ENCODE measurements around the gene HOXD4.
A peak's percentile ranks its signal among the peaks of the same experiment; 100 is the strongest.

HOXD4 gene

GRCh38 chr2:176139661-176140512 lies 11.5 kb upstream of the HOXD4 start:
- no peak for DNase-seq (ENCODE audit: low read depth)

- DNase-seq (ENCODE audit: low read depth): peak; percentile 25
These were observed 10.6 kb upstream of the HOXD4 start for GRCh38 chr2:176140513-176141317.

GRCh38 chr2:176142281-176142680 lies 9.1 kb upstream of the HOXD4 start:
- DNase-seq (ENCODE audit: low read depth): no peak

DNA sequence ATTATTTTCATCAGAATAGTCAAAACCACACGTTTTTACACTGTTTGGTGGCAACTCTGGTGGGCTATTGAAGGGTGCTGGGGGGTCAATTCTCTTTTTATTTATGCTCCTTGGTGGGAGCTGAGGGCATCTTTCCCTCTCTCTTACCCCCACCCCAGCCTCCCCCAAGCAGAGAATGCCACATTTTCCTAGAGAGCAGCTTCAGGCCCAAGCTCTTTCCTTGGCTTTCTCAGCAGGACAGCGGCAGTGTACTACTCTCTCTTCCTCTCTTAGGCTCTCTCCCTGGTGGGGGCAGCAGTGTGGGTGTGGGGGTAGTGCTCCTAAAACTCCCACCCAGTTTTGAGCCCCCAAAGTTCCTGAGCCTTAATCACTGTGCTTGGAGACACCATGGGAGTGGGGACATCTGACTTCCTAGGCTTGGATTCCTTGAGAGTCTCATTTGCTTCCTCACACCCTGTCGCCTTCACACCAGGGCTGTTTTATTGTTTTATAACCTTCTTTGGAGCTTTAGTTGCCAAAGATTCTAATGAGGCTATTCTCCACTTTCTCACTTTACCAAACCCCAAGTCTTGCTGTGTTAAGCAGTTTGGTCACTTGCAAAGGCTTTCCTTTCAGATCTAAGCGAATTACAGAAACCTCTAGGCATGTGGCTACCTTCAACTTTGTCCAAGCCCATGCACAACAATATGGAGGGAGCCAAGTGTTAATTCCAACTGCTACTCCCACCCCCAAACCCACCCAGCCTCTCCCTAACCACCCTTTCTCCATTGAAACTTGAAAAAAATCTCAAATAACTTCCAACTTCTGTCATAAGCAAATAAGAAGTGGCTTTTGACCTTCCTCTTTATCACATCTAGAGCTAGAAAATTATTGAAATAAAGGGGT lies 6.0 kb upstream of the HOXD4 start:
- DNase-seq (ENCODE audit: low read depth): no peak

DNA sequence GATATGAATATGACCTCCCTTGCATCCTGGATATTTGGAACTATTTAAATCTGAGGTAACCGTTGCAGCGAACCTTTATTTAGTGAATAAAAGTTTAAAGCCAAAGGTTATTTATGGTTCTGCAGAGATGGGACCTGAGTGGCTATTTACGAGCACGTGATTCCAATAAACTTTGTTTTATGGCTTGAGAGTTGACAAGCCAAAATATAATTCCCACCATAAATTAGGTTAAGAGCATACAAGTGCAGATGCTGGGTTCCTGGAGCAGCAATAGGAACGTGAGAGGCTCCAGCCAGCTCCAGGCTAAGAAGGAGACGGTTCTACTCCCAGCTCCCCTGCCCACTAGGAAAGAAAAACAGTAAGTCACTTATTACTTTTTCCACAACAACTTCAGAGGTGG lies 5.2 kb upstream of the HOXD4 start:
- DNase-seq (ENCODE audit: low read depth): no peak

DNA sequence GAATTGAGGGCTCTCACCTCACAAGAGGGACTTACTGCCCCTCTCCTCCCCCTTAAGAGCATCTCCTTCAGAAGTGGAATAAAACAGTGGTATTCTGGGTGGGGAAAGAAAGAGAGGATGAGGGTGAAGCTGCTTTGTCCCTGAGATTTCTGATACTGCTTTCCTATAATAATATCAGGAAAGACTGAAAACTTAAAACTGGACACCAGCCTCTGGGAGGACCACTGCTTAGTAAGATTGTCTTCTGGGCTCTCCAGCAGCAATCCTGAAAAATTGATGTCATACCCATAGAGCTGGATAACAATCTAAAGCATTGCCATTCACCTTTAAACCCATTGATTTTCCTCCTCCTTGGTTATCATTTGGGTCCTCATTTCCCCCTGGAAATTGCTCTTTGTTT lies 4.7 kb upstream of the HOXD4 start:
- no peak for DNase-seq (ENCODE audit: low read depth)

DNA sequence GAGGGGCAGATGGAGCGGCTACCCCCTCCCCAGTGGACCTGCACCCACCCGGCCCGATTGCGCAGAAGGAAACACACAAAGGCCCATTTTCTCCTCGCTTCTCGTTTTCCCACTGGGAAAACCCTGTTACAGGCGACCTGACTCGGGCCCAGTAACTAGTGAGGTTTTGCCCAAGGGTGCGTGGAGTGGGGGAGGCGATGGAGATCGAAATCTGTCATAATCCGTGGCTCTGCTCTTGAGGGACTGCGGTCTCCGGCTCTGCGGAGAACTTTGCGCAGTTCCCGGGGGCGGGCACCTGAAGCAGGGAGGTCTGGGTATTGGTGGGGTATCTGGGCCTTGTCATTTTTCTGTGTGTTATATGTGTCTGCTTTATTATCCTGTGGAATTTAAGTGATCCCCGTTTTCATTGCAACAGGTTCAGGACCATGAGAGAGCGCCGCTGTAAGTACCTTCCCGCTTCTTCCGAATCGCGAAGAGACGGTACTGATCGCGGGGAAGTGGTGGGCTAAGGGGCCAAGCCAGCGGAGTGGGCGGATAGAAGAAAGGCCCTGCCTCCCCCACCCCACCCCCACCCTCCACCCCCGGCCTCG lies 4.0 kb upstream of the HOXD4 start:
- DNase-seq (ENCODE audit: low read depth): no peak

GRCh38 chr2:176147800-176148496 lies 3.4 kb upstream of the HOXD4 start:
- no peak for DNase-seq (ENCODE audit: low read depth)

GRCh38 chr2:176148751-176149421 lies 2.5 kb upstream of the HOXD4 start:
- DNase-seq (ENCODE audit: low read depth): no peak

- DNase-seq (ENCODE audit: low read depth): no peak
These were observed 1.8 kb upstream of the HOXD4 start for GRCh38 chr2:176149481-176149938.

DNA sequence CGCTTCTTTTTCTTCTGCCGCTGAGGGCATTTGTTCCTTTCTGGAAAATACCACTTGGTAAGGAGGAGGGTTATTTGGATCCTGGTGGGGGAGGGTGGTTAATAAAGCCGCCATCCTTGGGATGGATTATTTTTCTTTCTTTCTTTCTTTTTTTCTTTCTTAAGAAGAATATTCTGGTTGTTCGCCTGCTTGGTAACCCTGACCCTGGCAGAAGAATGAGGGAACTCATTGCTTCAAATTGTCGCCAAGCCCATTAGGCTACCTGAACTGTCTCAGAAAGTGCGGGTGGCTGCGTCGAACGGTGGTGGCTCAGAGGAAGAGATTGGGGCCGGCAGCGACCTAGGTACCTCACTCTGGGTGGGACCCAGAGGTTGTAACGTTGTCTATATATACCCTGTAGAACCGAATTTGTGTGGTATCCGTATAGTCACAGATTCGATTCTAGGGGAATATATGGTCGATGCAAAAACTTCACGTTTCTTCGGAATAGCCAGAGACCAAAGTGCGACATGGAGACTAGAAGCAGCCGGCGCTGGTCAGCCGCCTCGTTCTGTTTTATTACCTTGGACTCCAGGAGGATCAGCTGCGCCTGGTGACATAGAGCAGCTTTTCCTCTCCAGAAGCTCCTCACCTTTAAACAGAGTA lies 1.3 kb upstream of the HOXD4 start:
- DNase-seq (ENCODE audit: low read depth): no peak

GRCh38 chr2:176150584-176151441 lies 537 bp upstream of the HOXD4 start:
- DNase-seq (ENCODE audit: low read depth): no peak

DNA sequence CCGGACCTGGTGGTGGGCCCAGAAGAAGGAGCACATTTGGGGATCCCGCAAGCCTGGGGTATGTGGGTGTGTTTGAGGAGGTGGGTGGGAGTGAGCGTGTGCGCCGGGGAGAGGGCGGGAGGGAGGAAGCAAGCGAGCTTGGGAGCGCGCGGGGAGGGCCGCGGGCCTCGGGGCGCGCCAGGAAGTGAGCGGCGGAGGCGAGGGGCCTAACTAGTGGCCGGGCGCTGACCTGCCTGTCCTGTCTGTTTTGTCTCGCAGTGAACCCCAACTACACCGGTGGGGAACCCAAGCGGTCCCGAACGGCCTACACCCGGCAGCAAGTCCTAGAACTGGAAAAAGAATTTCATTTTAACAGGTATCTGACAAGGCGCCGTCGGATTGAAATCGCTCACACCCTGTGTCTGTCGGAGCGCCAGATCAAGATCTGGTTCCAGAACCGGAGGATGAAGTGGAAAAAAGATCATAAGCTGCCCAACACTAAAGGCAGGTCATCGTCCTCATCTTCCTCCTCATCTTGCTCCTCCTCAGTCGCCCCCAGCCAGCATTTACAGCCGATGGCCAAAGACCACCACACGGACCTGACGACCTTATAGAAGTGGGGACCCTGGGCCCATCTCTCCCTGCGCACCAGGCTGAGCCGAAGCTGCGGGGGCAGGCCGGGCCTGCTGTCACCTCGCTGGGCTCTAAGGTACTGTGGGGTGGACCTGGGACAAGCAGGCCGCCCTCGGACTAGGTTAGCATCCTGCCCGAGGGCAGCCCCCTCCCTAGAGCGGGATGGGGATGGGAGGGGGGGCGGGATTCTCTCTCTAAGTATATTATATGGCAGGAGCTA lies 1.2 kb downstream of the HOXD4 start:
- no peak for DNase-seq (ENCODE audit: low read depth)

- no peak for DNase-seq (ENCODE audit: low read depth)
These were observed 3.4 kb downstream of the HOXD4 start for GRCh38 chr2:176154576-176155252.

- DNase-seq (ENCODE audit: low read depth): no peak
These were observed 4.2 kb downstream of the HOXD4 start for GRCh38 chr2:176155356-176156044.

GRCh38 chr2:176156301-176156806 lies 5.0 kb downstream of the HOXD4 start:
- no peak for DNase-seq (ENCODE audit: low read depth)
